HG02943 (cell line): ENCODE measurements around the gene SLC35G2.
"Not testable (repeated sequence)": the region's sequence is repeated elsewhere in the genome, so short reads cannot be mapped to it uniquely, and the experiment has no call there.

ENCODE experiments used
- ATAC-seq: cut with Tn5 transposase; IDR thresholded peaks from one replicate; pipeline ENCODE4 v1.9.1; 2021; ENCODE audit warnings: mild to moderate bottlenecking, low read depth, moderate library complexity; ENCODE audit not compliant: unreplicated experiment

The SLC35G2 gene

GRCh38 chr3:136831461-136831860, 12.5 kb downstream of the SLC35G2 start:
- no peak for ATAC-seq

GRCh38 chr3:136835089-136835812, 16.3 kb downstream of the SLC35G2 start:
- ATAC-seq, result no peak

- no peak for ATAC-seq
Observed at GRCh38 chr3:136835813-136836510, 17.0 kb downstream of the SLC35G2 start.

- ATAC-seq, result no peak
Observed at GRCh38 chr3:136836511-136837156, 17.7 kb downstream of the SLC35G2 start.

- no peak for ATAC-seq
Observed at GRCh38 chr3:136838641-136839555, 20.0 kb downstream of the SLC35G2 start.

- no peak for ATAC-seq
Observed at GRCh38 chr3:136839556-136839931, 20.6 kb downstream of the SLC35G2 start.

- no peak for ATAC-seq
Observed at GRCh38 chr3:136840252-136840651, 21.3 kb downstream of the SLC35G2 start.

GRCh38 chr3:136842294-136842693, 23.4 kb downstream of the SLC35G2 start:
- ATAC-seq, result no peak

GRCh38 chr3:136844724-136845123, 25.8 kb downstream of the SLC35G2 start:
- no peak for ATAC-seq

- no peak for ATAC-seq
Observed at GRCh38 chr3:136852180-136852579, 33.3 kb downstream of the SLC35G2 start.

- no peak for ATAC-seq
Observed at GRCh38 chr3:136856665-136857064, 37.7 kb downstream of the SLC35G2 start.

GRCh38 chr3:136858381-136858780, 39.5 kb downstream of the SLC35G2 start:
- ATAC-seq, result no peak

- ATAC-seq, result no peak
Observed at GRCh38 chr3:136860541-136860940, 41.6 kb downstream of the SLC35G2 start.

GRCh38 chr3:136861890-136862616, 43.1 kb downstream of the SLC35G2 start, which contains the start of gene NCK1:
TSS of gene NCK1 (plus strand) at chr3:136862208. CDS start at chr3:136928002, 65,794 bp downstream.
- peak; percentile 95 for ATAC-seq

- peak; percentile 25 for ATAC-seq
Observed at GRCh38 chr3:136862617-136863322, 43.8 kb downstream of the SLC35G2 start.

GRCh38 chr3:136869282-136869681, 50.4 kb downstream of the SLC35G2 start:
- ATAC-seq, result no peak

GRCh38 chr3:136872258-136872657, 53.3 kb downstream of the SLC35G2 start:
- not testable (repeated sequence) for ATAC-seq

GRCh38 chr3:136879510-136879909, 60.6 kb downstream of the SLC35G2 start:
- ATAC-seq, result not testable (repeated sequence)

- no peak for ATAC-seq
Observed at GRCh38 chr3:136882571-136882970, 63.6 kb downstream of the SLC35G2 start.
